Fibroblast of villous mesenchyme (primary cell): ENCODE data around the gene BTBD1. TPM values are rescaled to one million over a fixed set of nuclear protein-coding genes. Genes with fewer than 3 reads are reported as not detected.
"Not testable (repeated sequence)": the region's sequence is repeated elsewhere in the genome, so short reads cannot be mapped to it uniquely, and the experiment has no call there.

Experiments used
- DNase-seq: peaks from one replicate; pipeline ENCODE4 v3.0.0-alpha.2; 2010; ENCODE audit warnings: low read depth
- H3K4me3 ChIP-seq: 2 replicates; pipeline ENCODE4 v1.5.1; 2011; ENCODE audit warnings: low read depth, mild to moderate bottlenecking, low read length
- total RNA-seq: library from RNA; depleted of rRNA; stranded (reverse); fragments of >200 nt; gene quantifications from 2 replicates; pipeline ENCODE4 v1.2.3, GENCODE V29; 2012
- TF ChIP-seq, protein P1 (sequence below): IDR thresholded peaks from 2 replicates; pipeline ENCODE4 v1.5.1; 2012; ENCODE audit warnings: low read depth, mild to moderate bottlenecking, low read length; ENCODE audit not compliant: insufficient read depth

Gene BTBD1
- total RNA-seq, 1 donor: 101 TPM

DNA sequence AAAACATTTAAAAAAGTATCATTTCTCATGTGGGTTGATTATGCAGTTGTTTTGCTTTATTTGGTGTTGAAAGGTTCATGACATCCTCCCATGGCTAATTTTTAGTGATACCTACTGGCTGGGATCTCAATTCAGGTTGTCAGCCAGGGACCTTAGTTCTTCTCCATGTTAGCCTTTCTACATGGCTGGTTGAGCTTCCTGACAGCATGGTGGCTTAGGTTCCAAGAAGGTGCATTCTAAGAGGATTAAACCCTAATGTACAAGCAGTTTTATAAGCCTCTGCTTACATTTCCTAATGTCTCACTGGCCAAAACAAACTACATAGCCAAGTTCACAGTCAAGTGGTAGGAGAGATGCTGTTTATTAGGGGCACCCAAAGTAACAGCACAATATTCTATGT is 31.0 kb upstream of the BTBD1 start:
- TF ChIP-seq, protein P1, sequence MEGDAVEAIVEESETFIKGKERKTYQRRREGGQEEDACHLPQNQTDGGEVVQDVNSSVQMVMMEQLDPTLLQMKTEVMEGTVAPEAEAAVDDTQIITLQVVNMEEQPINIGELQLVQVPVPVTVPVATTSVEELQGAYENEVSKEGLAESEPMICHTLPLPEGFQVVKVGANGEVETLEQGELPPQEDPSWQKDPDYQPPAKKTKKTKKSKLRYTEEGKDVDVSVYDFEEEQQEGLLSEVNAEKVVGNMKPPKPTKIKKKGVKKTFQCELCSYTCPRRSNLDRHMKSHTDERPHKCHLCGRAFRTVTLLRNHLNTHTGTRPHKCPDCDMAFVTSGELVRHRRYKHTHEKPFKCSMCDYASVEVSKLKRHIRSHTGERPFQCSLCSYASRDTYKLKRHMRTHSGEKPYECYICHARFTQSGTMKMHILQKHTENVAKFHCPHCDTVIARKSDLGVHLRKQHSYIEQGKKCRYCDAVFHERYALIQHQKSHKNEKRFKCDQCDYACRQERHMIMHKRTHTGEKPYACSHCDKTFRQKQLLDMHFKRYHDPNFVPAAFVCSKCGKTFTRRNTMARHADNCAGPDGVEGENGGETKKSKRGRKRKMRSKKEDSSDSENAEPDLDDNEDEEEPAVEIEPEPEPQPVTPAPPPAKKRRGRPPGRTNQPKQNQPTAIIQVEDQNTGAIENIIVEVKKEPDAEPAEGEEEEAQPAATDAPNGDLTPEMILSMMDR: no peak
- H3K4me3 ChIP-seq: no peak overlapping the region
- DNase-seq: no peak

DNA sequence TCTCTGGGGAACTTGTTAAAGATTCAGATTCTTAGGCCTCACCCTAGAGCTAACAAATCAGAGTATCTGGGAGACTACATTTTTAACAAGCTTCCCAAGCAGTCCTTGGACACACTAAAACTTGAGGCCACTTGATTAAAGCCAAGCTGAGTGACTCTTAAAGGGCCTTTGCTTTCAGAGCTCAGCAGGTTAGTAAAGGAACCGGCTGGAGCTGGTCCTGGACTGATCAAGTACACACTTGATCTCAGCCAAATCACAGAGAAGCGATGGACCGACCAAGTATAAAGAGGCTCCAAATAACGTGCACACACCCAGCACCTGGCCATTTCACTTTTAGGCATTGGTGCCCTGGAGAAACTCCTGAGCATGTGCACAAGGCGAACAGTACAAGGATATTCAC is 27.5 kb upstream of the BTBD1 start:
- DNase-seq: no peak
- no peak overlapping the region for H3K4me3 ChIP-seq
- TF ChIP-seq, protein P1: no peak

DNA sequence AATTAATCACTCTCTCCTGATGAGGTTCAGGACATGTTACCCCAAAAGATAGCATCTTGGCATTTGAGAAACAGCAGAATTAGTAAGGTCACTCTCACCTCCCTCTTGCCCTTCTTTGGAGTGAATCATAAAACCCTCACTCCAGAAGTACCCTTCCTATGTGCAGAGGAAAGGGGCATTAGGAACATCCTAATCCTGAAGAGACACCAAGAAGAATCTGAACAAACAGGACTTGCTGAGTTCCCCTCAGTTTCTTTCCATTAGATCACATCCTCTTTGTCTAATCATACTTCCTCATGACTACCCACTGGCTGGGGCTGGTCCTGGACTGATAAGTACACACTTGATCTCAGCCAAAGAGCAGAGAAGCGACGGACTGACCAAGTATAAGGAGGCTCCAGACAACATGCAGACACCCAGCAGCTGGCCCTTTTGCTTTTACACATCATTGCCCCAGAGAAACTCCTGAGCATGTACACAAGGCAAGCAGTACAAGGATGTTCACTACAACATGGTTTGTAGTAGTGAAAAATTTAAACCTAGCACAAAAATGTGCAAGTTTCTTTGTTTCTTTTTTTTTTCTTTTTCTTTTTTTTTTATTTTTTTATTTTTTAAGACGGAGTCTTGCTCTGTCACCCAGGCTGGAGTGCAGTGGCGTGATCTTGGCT is 25.4 kb upstream of the BTBD1 start:
- H3K4me3 ChIP-seq: no peak overlapping the region
- DNase-seq: peak; percentile 42
- TF ChIP-seq, protein P1: no peak

DNA sequence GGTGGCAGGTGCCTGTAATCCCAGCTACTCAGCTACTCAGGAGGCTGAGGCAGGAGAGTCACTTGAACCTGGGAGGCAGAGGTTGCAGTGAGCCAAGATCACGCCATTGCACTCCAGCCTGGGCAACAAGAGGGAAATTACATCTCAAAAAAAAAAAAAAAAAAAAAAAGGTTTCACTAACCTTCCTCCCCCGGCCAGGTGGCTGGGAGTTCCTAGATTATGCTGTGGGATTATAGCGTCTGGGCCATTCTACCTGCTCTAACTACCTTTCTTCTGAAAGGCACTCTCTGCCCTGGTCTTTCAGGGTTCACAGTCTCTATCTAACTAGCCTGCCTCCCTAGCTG is 24.9 kb upstream of the BTBD1 start:
- H3K4me3 ChIP-seq, DNase-seq: not testable (repeated sequence)

DNA sequence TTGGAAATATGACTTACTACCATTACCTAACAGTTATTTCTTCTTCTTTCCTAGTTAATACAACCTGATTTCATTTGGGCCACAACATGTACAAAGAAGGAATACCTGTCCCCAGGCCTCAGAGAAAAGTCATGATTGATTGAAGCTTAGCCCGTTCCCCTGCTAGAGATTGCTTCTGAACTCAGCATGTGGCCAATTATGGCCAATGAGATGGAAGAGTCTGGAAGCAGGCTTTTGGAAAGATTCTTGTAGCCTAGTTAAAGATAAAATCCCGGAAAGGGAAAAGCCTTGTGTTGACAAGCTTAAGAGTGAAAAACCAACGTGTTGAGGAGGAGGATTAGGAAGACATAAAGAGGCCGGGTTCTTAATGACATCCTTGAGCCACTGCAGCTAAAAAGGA is 23.4 kb upstream of the BTBD1 start:
- no peak overlapping the region for H3K4me3 ChIP-seq
- TF ChIP-seq, protein P1: no peak
- DNase-seq: no peak

DNA sequence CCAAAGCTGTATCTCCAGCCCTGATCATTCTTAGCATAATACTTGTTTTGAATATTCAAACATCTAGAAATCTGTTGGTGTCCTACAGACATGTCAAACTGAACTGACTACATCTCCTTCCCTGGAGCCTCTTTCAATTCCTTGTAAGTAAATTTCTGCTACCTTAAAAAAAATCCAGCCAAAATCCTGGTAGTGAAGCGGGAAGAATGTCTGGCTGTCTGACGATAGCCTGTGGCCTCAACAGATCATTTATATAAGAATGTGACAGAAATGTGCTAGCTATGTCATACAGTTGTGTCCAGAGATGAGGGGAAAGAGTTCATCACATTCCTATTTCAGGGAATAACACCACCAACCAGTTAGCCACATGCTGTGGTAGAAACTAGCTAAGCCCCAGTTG is 21.8 kb upstream of the BTBD1 start:
- H3K4me3 ChIP-seq: no peak overlapping the region
- no peak for DNase-seq
- TF ChIP-seq, protein P1: no peak

DNA sequence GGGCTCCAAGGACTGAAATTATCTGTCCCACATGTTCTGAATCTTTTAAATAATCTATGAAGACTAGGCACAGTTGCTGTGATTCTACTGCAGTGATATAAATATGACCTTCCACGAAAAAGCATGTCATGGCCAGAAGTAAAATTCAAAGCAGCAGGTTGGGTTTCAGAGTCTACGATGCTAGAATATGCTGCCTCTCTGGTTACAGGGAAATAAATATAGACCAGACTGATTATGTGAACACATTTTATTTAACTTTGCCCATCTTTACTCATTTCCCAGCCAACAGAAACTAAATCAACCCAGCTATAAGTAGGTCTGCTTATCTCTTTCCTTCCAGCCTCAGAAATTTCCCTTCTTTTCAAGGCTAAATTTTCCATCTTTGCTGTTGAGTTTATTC is 20.5 kb upstream of the BTBD1 start:
- TF ChIP-seq, protein P1: no peak
- DNase-seq: no peak
- H3K4me3 ChIP-seq: no peak overlapping the region

DNA sequence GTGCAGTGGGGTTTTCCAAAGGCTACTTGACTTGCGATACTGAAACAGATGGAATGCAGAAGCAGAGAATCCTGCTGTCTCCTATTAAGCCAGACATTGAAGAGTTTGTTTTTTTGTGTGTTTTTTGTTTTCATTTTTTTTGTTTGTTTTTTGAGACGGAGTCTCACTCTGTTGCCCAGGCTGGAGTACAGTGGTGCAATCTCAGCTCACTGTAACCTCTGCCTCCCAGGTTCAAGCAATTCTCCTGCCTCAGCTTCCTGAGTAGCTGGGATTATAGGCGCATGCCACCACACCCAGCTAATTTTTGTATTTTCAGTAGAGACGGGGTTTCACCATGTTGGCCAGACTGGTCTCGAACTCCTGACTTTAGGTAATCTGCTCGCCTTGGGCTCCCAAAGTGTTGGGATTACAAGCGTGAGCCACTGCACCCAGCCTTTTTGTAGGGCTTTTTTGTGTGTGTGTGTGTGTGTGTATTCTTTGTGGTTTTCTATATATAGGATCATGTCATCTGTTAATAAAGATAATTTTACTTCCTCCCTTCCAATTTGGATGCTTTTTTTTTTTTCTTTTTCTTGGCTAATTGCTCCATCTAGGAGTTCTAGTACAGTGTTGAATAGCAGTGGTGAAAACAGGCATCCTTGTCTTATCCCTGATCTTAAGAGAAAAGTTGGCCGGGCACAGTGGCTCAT is 19.0 kb upstream of the BTBD1 start:
- DNase-seq, H3K4me3 ChIP-seq: not testable (repeated sequence)

DNA sequence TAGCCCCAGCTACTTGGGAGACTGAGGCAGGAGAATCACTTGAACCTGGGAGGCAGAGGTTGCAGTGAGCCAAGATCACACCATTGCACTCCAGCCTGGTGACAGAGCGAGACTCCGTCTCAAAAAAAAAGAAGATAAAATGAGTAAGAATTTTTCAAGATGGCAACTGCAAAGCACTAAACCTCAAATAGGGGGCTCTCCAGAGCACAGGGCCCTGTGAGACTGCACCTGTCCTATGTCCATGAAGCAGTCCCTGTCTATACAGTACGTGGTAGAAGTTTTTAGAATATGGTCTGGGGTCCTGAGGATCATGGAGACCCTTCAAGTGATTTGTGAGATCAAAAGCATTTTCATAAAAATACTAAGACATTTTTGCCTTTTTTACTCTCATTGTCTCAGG is 18.4 kb upstream of the BTBD1 start:
- not testable (repeated sequence) for DNase-seq, H3K4me3 ChIP-seq
